Endothelial cell (in vitro differentiated cells): Measurements from ENCODE around the gene DNAJC15. TPM values are rescaled to one million over a fixed set of nuclear protein-coding genes. Genes with fewer than 3 reads are reported as not detected.

ENCODE experiments used
- DNase-seq: peaks from one replicate; pipeline ENCODE4 v3.0.0; 2021; ENCODE audit warnings: low spot score
- H3K27ac Mint-ChIP-seq: one replicate; pipeline ENCODE4 v1.8.0; 2021; ENCODE audit warnings: mixed read lengths, inconsistent platforms; ENCODE audit not compliant: unreplicated experiment
- H3K27me3 Mint-ChIP-seq: one replicate; pipeline ENCODE4 v1.8.0; 2021; ENCODE audit warnings: mild to moderate bottlenecking, moderate library complexity, mixed read lengths, inconsistent platforms; ENCODE audit not compliant: unreplicated experiment
- H3K36me3 Mint-ChIP-seq: one replicate; pipeline ENCODE4 v1.8.0; 2021; ENCODE audit warnings: mild to moderate bottlenecking, low read depth, mixed read lengths, inconsistent platforms; ENCODE audit not compliant: unreplicated experiment
- H3K4me1 Mint-ChIP-seq: one replicate; pipeline ENCODE4 v1.8.0; 2021; ENCODE audit warnings: mild to moderate bottlenecking, mixed read lengths, inconsistent platforms; ENCODE audit not compliant: unreplicated experiment
- H3K4me3 Mint-ChIP-seq: one replicate; pipeline ENCODE4 v1.8.0; 2021; ENCODE audit warnings: mild to moderate bottlenecking, mixed read lengths, inconsistent platforms; ENCODE audit not compliant: unreplicated experiment
- H3K9me3 Mint-ChIP-seq: one replicate; pipeline ENCODE4 v1.8.0; 2021; ENCODE audit warnings: mixed read lengths, inconsistent platforms; ENCODE audit not compliant: unreplicated experiment
- CTCF ChIP-seq: fragments of 200-600 bp; sonication (generic); IDR thresholded peaks from one replicate; pipeline ENCODE4 v1.5.0; 2021; ENCODE audit warnings: antibody characterized with exemption; ENCODE audit not compliant: unreplicated experiment
- total RNA-seq: library from RNA; stranded (reverse); fragmentation: NEBNext Ultra II Directional; extraction: Animal tissue kit (Norgen Biotek cat#: 25700); gene quantifications from one replicate; pipeline ENCODE4 v1.2.1, GENCODE V29; 2021; ENCODE audit not compliant: unreplicated experiment

DNAJC15 gene
- total RNA-seq, 1 donor from 2014 or later = 13.9 TPM

- Mint-ChIP-seq H3K4me1 (no peaks in the 10 kb centered on the region), H3K27ac (no peak overlapping the region), H3K9me3 (no peaks in the 10 kb centered on the region), H3K36me3 (no peaks in the 10 kb centered on the region), H3K4me3 (no peak overlapping the region), H3K27me3 (peaks cover 4% of the 10 kb centered on the region)
- no peak for DNase-seq
- no peak for TF ChIP-seq CTCF
Observed at GRCh38 chr13:42996584-42996983, 26.8 kb upstream of the DNAJC15 start.

GRCh38 chr13:42997381-42997780, 26.0 kb upstream of the DNAJC15 start:
- Mint-ChIP-seq H3K27ac (no peak overlapping the region), H3K4me3 (no peak overlapping the region), H3K4me1 (no peaks in the 10 kb centered on the region), H3K36me3 (no peaks in the 10 kb centered on the region), H3K9me3 (no peaks in the 10 kb centered on the region), H3K27me3 (peaks cover 5% of the 10 kb centered on the region)
- TF ChIP-seq CTCF = no peak
- no peak for DNase-seq

GRCh38 chr13:42999491-42999890, 23.9 kb upstream of the DNAJC15 start:
- Mint-ChIP-seq H3K9me3 (no peaks in the 10 kb centered on the region), H3K4me3 (no peak overlapping the region)
- no peak for DNase-seq

GRCh38 chr13:43000676-43001075, 22.7 kb upstream of the DNAJC15 start:
- no peak overlapping the region for H3K27ac Mint-ChIP-seq
- H3K27me3 Mint-ChIP-seq = peaks cover 5% of the 10 kb centered on the region
- TF ChIP-seq CTCF = no peak
- no peaks in the 10 kb centered on the region for H3K4me1 Mint-ChIP-seq
- no peaks in the 10 kb centered on the region for H3K9me3 Mint-ChIP-seq
- DNase-seq = no peak
- no peak overlapping the region for H3K4me3 Mint-ChIP-seq
- no peaks in the 10 kb centered on the region for H3K36me3 Mint-ChIP-seq

More at GRCh38 chr13:42999491-42999890, 23.9 kb upstream of the DNAJC15 start:
- Mint-ChIP-seq H3K4me1 (no peaks in the 10 kb centered on the region), H3K27ac (no peak overlapping the region), H3K27me3 (peaks cover 5% of the 10 kb centered on the region), H3K36me3 (no peaks in the 10 kb centered on the region)
- no peak for TF ChIP-seq CTCF

- no peaks in the 10 kb centered on the region for H3K36me3 Mint-ChIP-seq
- DNase-seq = no peak
- peaks cover 5% of the 10 kb centered on the region for H3K27me3 Mint-ChIP-seq
- no peaks in the 10 kb centered on the region for H3K9me3 Mint-ChIP-seq
- H3K4me1 Mint-ChIP-seq = no peaks in the 10 kb centered on the region
- no peak overlapping the region for H3K4me3 Mint-ChIP-seq
- TF ChIP-seq CTCF = no peak
- no peak overlapping the region for H3K27ac Mint-ChIP-seq
Observed at GRCh38 chr13:43002021-43002420, 21.4 kb upstream of the DNAJC15 start.
